Measurements from ENCODE around the gene ADORA1. TPM values are rescaled to one million over a fixed set of nuclear protein-coding genes. Genes with fewer than 3 reads are reported as not detected.

The ADORA1 gene
- total RNA-seq, 2 experiments from 2014 or later: not detected

- intact Hi-C loops (cut with DNase I, micrococcal nuclease): no loop called here
- Mint-ChIP-seq H3K9me3 (no peaks in the 10 kb centered on the region), H3K4me1 (ENCODE audit: low read depth) (no peaks in the 10 kb centered on the region), H3K27ac (no peak overlapping the region), H3K27me3 (no peaks in the 10 kb centered on the region), H3K4me3 (no peak overlapping the region), H3K36me3 (ENCODE audit: low read depth) (no peaks in the 10 kb centered on the region)
- Histone ChIP-seq H3K27ac (ENCODE audit: low read depth in 1 of 2, low read length in 2 of 2) (no peak overlapping the region), H3K4me1 (ENCODE audit: insufficient read depth, low read length) (no peaks in the 10 kb centered on the region), H3K36me3 (ENCODE audit: insufficient read depth, low read length) (no peaks in the 10 kb centered on the region), H3K9me3 (ENCODE audit: control insufficient read depth in 1 of 2, insufficient read depth in 1 of 2, low read length in 2 of 2) (no peaks in the 10 kb centered on the region), H3K27me3 (ENCODE audit: control insufficient read depth in 1 of 2, insufficient read depth in 2 of 2, low read length in 2 of 2) (no peaks in the 10 kb centered on the region), H3K4me3 (ENCODE audit: low read length) (no peak overlapping the region)
- TF ChIP-seq CTCF (IDR thresholded peaks at IDR 0.05): no peak
- DNase-seq (no peak), ATAC-seq (ENCODE audit: poor library complexity) (no peak)
- ChIA-PET CTCF (no interaction called here), POLR2A (no interaction called here)
Observed at GRCh38 chr1:203182387-203182953, 54.9 kb downstream of the ADORA1 start.

- H3K27ac ChIP-seq (ENCODE audit: low read depth in 1 of 2, low read length in 2 of 2): no peak overlapping the region
- ATAC-seq (ENCODE audit: poor library complexity) (no peak), DNase-seq (no peak)
- no peaks in the 10 kb centered on the region for H3K4me1 Mint-ChIP-seq (ENCODE audit: low read depth)
- intact Hi-C loops (cut with DNase I, micrococcal nuclease): no loop called here
- no peaks in the 10 kb centered on the region for H3K27me3 ChIP-seq (ENCODE audit: control insufficient read depth in 1 of 2, insufficient read depth in 2 of 2, low read length in 2 of 2)
- H3K4me3 Mint-ChIP-seq: no peak overlapping the region
- H3K4me1 ChIP-seq (ENCODE audit: insufficient read depth, low read length): no peaks in the 10 kb centered on the region
- H3K27ac Mint-ChIP-seq: no peak overlapping the region
- H3K4me3 ChIP-seq (ENCODE audit: low read length): no peak overlapping the region
- POLR2A ChIA-PET: no interaction called here
- H3K27me3 Mint-ChIP-seq: no peaks in the 10 kb centered on the region
- H3K36me3 ChIP-seq (ENCODE audit: insufficient read depth, low read length): no peaks in the 10 kb centered on the region
- TF ChIP-seq CTCF (IDR thresholded peaks at IDR 0.05): no peak
- H3K36me3 Mint-ChIP-seq (ENCODE audit: low read depth): no peaks in the 10 kb centered on the region
- CTCF ChIA-PET: no interaction called here
- no peaks in the 10 kb centered on the region for H3K9me3 Mint-ChIP-seq
- no peaks in the 10 kb centered on the region for H3K9me3 ChIP-seq (ENCODE audit: control insufficient read depth in 1 of 2, insufficient read depth in 1 of 2, low read length in 2 of 2)
Observed at GRCh38 chr1:203183828-203184227, 56.3 kb downstream of the ADORA1 start.

- Mint-ChIP-seq H3K9me3 (no peaks in the 10 kb centered on the region), H3K36me3 (ENCODE audit: low read depth) (no peaks in the 10 kb centered on the region), H3K4me1 (ENCODE audit: low read depth) (no peaks in the 10 kb centered on the region), H3K4me3 (no peak overlapping the region), H3K27me3 (no peaks in the 10 kb centered on the region), H3K27ac (no peak overlapping the region)
- ATAC-seq (ENCODE audit: poor library complexity) (no peak), DNase-seq (no peak)
- CTCF ChIA-PET: no interaction called here
- Histone ChIP-seq H3K27ac (ENCODE audit: low read depth in 1 of 2, low read length in 2 of 2) (no peak overlapping the region), H3K36me3 (ENCODE audit: insufficient read depth, low read length) (no peaks in the 10 kb centered on the region), H3K4me3 (ENCODE audit: low read length) (no peak overlapping the region), H3K27me3 (ENCODE audit: control insufficient read depth in 1 of 2, insufficient read depth in 2 of 2, low read length in 2 of 2) (no peaks in the 10 kb centered on the region), H3K4me1 (ENCODE audit: insufficient read depth, low read length) (no peaks in the 10 kb centered on the region), H3K9me3 (ENCODE audit: control insufficient read depth in 1 of 2, insufficient read depth in 1 of 2, low read length in 2 of 2) (no peaks in the 10 kb centered on the region)
- intact Hi-C loops (cut with DNase I, micrococcal nuclease): no loop called here
- no peak for TF ChIP-seq CTCF (IDR thresholded peaks at IDR 0.05)
- POLR2A ChIA-PET: no interaction called here
Observed at GRCh38 chr1:203184467-203184866, 56.9 kb downstream of the ADORA1 start.
